GM12878 (cell line): ENCODE results near the gene CCL14. TPM values are rescaled to one million over a fixed set of nuclear protein-coding genes. Genes with fewer than 3 reads are reported as not detected.

Experiments used
- CTCF ChIP-seq, 3 experiments: IDR thresholded peaks in 2 of 3; conservative IDR thresholded peaks in 1 of 3; 2 replicates each; pipeline ENCODE4 v1.5.1; 2011; ENCODE audit warnings: low read depth in 3 of 3, low read length in 3 of 3, mild to moderate bottlenecking in 3 of 3, control low read depth in 2 of 3, moderate library complexity in 2 of 3, inconsistent platforms in 1 of 3, mixed read lengths in 1 of 3; ENCODE audit not compliant: control insufficient read depth in 2 of 3, insufficient read depth in 1 of 3; ENCODE audit errors: extremely low read depth in 1 of 3
- EZH2 ChIP-seq: IDR thresholded peaks from 2 replicates; pipeline ENCODE4 v1.6.1; 2012; ENCODE audit warnings: low read depth, mild to moderate bottlenecking, control low read depth, inconsistent platforms, low read length, borderline replicate concordance; ENCODE audit not compliant: control insufficient read depth
- FOXM1 ChIP-seq: IDR thresholded peaks from 2 replicates; pipeline ENCODE4 v1.6.1; 2012; ENCODE audit warnings: low read depth, mild to moderate bottlenecking, inconsistent platforms, low read length, moderate library complexity
- HDAC6 ChIP-seq: fragments of 200-600 bp; sonication (generic); IDR thresholded peaks from one replicate; pipeline ENCODE4 v1.8.0; 2017; ENCODE audit warnings: antibody characterized with exemption; ENCODE audit not compliant: unreplicated experiment
- JUNB ChIP-seq: IDR thresholded peaks from 2 replicates; pipeline ENCODE4 v1.6.1; 2016; ENCODE audit warnings: antibody characterized with exemption, mild to moderate bottlenecking
- KAT2A ChIP-seq: conservative IDR thresholded peaks from 2 replicates; pipeline ENCODE4 v1.6.1; 2011; ENCODE audit warnings: low read depth, low read length; ENCODE audit not compliant: control insufficient read depth
- KLF5 ChIP-seq: fragments of 450-650 bp; IDR thresholded peaks from 2 replicates; pipeline ENCODE4 v1.6.1; 2014; ENCODE audit warnings: mild to moderate bottlenecking; ENCODE audit not compliant: partially characterized antibody
- MLLT1 ChIP-seq: fragments of 450-650 bp; IDR thresholded peaks from 2 replicates; pipeline ENCODE4 v1.6.1; 2016; ENCODE audit warnings: mild to moderate bottlenecking
- MTA2 ChIP-seq: fragments of 450-650 bp; IDR thresholded peaks from 2 replicates; pipeline ENCODE4 v1.6.1; 2016; ENCODE audit warnings: low read depth, mild to moderate bottlenecking, moderate library complexity
- POLR2A ChIP-seq: IDR thresholded peaks from 2 replicates; pipeline ENCODE4 v1.6.1; 2011; ENCODE audit warnings: low read depth, mild to moderate bottlenecking, low read length
- REST ChIP-seq: IDR thresholded peaks from 2 replicates; pipeline ENCODE4 v1.6.1; 2012; ENCODE audit warnings: mild to moderate bottlenecking, low read depth, low read length
- SIX5 ChIP-seq: IDR thresholded peaks from 2 replicates; pipeline ENCODE4 v1.6.1; 2011; ENCODE audit warnings: mild to moderate bottlenecking, low read depth, low read length, moderate library complexity; ENCODE audit not compliant: severe bottlenecking
- STAT3 ChIP-seq: IDR thresholded peaks from 2 replicates; pipeline ENCODE4 v1.6.1; 2011; ENCODE audit warnings: low read depth, low read length, improper control_type of control experiment
- ZNF207 ChIP-seq: fragments of 450-650 bp; IDR thresholded peaks from 2 replicates; pipeline ENCODE4 v1.6.1; 2014; ENCODE audit warnings: antibody characterized with exemption, mild to moderate bottlenecking, borderline replicate concordance
- ZNF687 ChIP-seq: fragments of 450-650 bp; IDR thresholded peaks from 2 replicates; pipeline ENCODE4 v1.6.1; 2017; ENCODE audit warnings: mild to moderate bottlenecking, moderate library complexity
- polyA plus RNA-seq, 11 experiments: library from polyadenylated mRNA; depleted of rRNA in 4 of 11; unstranded in 6 of 11; stranded (reverse) in 5 of 11; fragments of >200 nt; fragmentation: Nextera tagmentation in 4 of 11; fragmentation: Illumina TruSeq in 1 of 11; extraction: Ambion mirVana in 4 of 11; extraction: Trizol in 1 of 11; gene quantifications; 1 replicate in 1 of 11; 2 replicates in 10 of 11; pipeline versions ENCODE4 v1.2.1 to v1.2.3, GENCODE V29; 2011 to 2016; ENCODE audit warnings: inconsistent platforms in 2 of 11, missing spikeins in 2 of 11, low read depth in 1 of 11
- total RNA-seq, 4 experiments: library from RNA; depleted of rRNA in 3 of 4; stranded (reverse); fragments of >200 nt in 3 of 4; fragmentation: Illumina TruSeq in 1 of 4; extraction: Trizol in 1 of 4; gene quantifications; 2 replicates each; pipeline versions ENCODE4 v1.2.1 to v1.2.3, GENCODE V29; 2013 to 2021

The CCL14 gene
- total and polyA plus RNA-seq, 10 of the 15 experiments (the other 5 are each of a cell fraction or from before 2014, with no cell fraction given): not detected

GRCh38 chr17:36002631-36003030, 16.1 kb upstream of the CCL14 start (continued):
- TF ChIP-seq KAT2A: no peak
- TF ChIP-seq FOXM1: peak; percentile 92
- peak; percentile 68 for TF ChIP-seq MTA2
- 0 out of 6 replicates have a peak, but pooled peaks of 1 of the 3 experiments have one; percentile 8 for TF ChIP-seq CTCF (IDR thresholded peaks at IDR 0.05 in 2 of 3, conservative IDR thresholded peaks at IDR 0.05 in 1 of 3; ENCODE audit: control insufficient read depth in 2 of 3, extremely low read depth in 1 of 3, insufficient read depth in 1 of 3, low read depth in 3 of 3, low read length in 3 of 3)
- no peak for TF ChIP-seq EZH2
- no peak for TF ChIP-seq KLF5
- no peak for TF ChIP-seq MLLT1
- TF ChIP-seq JUNB: peak; percentile 93
- TF ChIP-seq POLR2A: no peak
- TF ChIP-seq REST: no peak
- no peak for TF ChIP-seq SIX5
- no peak for TF ChIP-seq HDAC6
- TF ChIP-seq ZNF207: no peak
- TF ChIP-seq ZNF687: no peak
- TF ChIP-seq STAT3: no peak
